GM21381 (cell line): ENCODE data around the gene CHRNB4.
"Not testable (repeated sequence)": the region's sequence is repeated elsewhere in the genome, so short reads cannot be mapped to it uniquely, and the experiment has no call there.

ENCODE experiments used
- ATAC-seq: cut with Tn5 transposase; IDR thresholded peaks from one replicate; pipeline ENCODE4 v1.9.1; 2021; ENCODE audit warnings: mild to moderate bottlenecking, moderate library complexity; ENCODE audit not compliant: unreplicated experiment

Gene CHRNB4

GRCh38 chr15:78641102-78641748, at the start of gene CHRNB4:
TSS of gene CHRNB4 (minus strand) at chr15:78641210. CDS start at chr15:78641133, 77 bp downstream.
- ATAC-seq, result no peak

- ATAC-seq, result no peak
Measured at GRCh38 chr15:78689626-78690025, 48.6 kb upstream of the CHRNB4 start.

- no peak for ATAC-seq
Measured at GRCh38 chr15:78685925-78686324, 44.9 kb upstream of the CHRNB4 start.

GRCh38 chr15:78685159-78685921, 44.3 kb upstream of the CHRNB4 start:
- no peak for ATAC-seq

- ATAC-seq, result no peak
Measured at GRCh38 chr15:78684657-78685056, 43.6 kb upstream of the CHRNB4 start.

GRCh38 chr15:78683599-78683998, 42.6 kb upstream of the CHRNB4 start:
- ATAC-seq, result not testable (repeated sequence)

GRCh38 chr15:78682693-78683410, 41.8 kb upstream of the CHRNB4 start:
- ATAC-seq, result no peak

- no peak for ATAC-seq
Measured at GRCh38 chr15:78682004-78682651, 41.1 kb upstream of the CHRNB4 start.

- ATAC-seq, result no peak
Measured at GRCh38 chr15:78681281-78682003, 40.4 kb upstream of the CHRNB4 start.

GRCh38 chr15:78680431-78681075, 39.5 kb upstream of the CHRNB4 start:
- ATAC-seq, result no peak

- ATAC-seq, result no peak
Measured at GRCh38 chr15:78679089-78679511, 38.1 kb upstream of the CHRNB4 start.

- ATAC-seq, result no peak
Measured at GRCh38 chr15:78676424-78677110, 35.6 kb upstream of the CHRNB4 start.

- ATAC-seq, result no peak
Measured at GRCh38 chr15:78675617-78676360, 34.8 kb upstream of the CHRNB4 start.

- ATAC-seq, result no peak
Measured at GRCh38 chr15:78675206-78675605, 34.2 kb upstream of the CHRNB4 start.

- ATAC-seq, result no peak
Measured at GRCh38 chr15:78673917-78674444, 33.0 kb upstream of the CHRNB4 start.

GRCh38 chr15:78673476-78673875, 32.5 kb upstream of the CHRNB4 start:
- no peak for ATAC-seq

GRCh38 chr15:78672285-78673014, 31.4 kb upstream of the CHRNB4 start:
- no peak for ATAC-seq
